B cell (primary cell): Measurements from ENCODE around the gene SEM1.

Source experiments
- CTCF ChIP-seq: fragments of 200-600 bp; IDR thresholded peaks from one replicate; pipeline ENCODE4 v1.8.0; 2022; ENCODE audit warnings: antibody characterized with exemption, mild to moderate bottlenecking
- EZH2 ChIP-seq: IDR thresholded peaks from 2 replicates; pipeline ENCODE4 v1.6.1; 2012; ENCODE audit warnings: borderline replicate concordance, low read depth, mild to moderate bottlenecking, moderate library complexity, low read length; ENCODE audit not compliant: insufficient read depth, poor library complexity, severe bottlenecking

GRCh38 chr7:96729820-96730219 lies 20.2 kb upstream of the SEM1 start:
- TF ChIP-seq CTCF (no peak), EZH2 (no peak)
